Endothelial cell of umbilical vein (primary cell): ENCODE measurements around the gene UNC5C.

ENCODE experiments used
- JUN ChIP-seq: IDR thresholded peaks from 2 replicates; pipeline ENCODE4 v1.6.1; 2011; ENCODE audit warnings: borderline replicate concordance, low read depth; ENCODE audit not compliant: insufficient read length, insufficient read depth
- TF ChIP-seq, protein P1 (sequence below), 2 donors: IDR thresholded peaks; 1 replicate in 1 of 2; 2 replicates in 1 of 2; pipeline ENCODE4 v1.5.1; 2011; ENCODE audit warnings: low read length in 2 of 2, mild to moderate bottlenecking in 2 of 2, moderate library complexity in 2 of 2, control low read depth in 1 of 2, inconsistent platforms in 1 of 2, low read depth in 1 of 2; ENCODE audit not compliant: insufficient read depth in 1 of 2; ENCODE audit errors: extremely low read depth in 1 of 2

DNA sequence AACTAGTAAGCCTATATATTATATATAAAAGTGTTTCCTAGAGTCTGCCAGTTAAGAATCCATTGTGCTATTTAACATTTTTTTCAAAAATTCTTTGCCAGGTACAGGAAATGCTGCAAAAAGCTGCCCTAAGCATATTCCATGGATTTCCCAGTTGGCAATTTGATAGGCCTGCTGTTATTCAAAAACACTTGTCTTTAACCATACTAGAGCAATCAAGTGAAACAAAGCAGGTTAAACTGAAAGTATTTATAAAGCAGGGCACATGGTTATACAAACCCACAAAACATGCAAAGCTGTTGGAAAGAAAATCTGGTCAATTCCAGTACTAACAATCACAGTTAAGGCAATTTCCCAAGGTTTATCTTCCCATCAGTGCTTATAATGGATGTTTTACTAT is 159.9 kb downstream of the UNC5C start:
- TF ChIP-seq, protein P1, sequence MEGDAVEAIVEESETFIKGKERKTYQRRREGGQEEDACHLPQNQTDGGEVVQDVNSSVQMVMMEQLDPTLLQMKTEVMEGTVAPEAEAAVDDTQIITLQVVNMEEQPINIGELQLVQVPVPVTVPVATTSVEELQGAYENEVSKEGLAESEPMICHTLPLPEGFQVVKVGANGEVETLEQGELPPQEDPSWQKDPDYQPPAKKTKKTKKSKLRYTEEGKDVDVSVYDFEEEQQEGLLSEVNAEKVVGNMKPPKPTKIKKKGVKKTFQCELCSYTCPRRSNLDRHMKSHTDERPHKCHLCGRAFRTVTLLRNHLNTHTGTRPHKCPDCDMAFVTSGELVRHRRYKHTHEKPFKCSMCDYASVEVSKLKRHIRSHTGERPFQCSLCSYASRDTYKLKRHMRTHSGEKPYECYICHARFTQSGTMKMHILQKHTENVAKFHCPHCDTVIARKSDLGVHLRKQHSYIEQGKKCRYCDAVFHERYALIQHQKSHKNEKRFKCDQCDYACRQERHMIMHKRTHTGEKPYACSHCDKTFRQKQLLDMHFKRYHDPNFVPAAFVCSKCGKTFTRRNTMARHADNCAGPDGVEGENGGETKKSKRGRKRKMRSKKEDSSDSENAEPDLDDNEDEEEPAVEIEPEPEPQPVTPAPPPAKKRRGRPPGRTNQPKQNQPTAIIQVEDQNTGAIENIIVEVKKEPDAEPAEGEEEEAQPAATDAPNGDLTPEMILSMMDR (IDR thresholded peaks at IDR 0.05; ENCODE audit: extremely low read depth in 1 of 2, insufficient read depth in 1 of 2, low read depth in 1 of 2, low read length in 2 of 2) = no peak
- TF ChIP-seq JUN = no peak
